ENCODE results near the gene LRRC28. TPM values are rescaled to one million over a fixed set of nuclear protein-coding genes. Genes with fewer than 3 reads are reported as not detected.
A peak's percentile ranks its signal among the peaks of the same experiment; 100 is the strongest.

LRRC28 gene
- total RNA-seq, 2 donors from 2014 or later: 21.3 to 27.7 TPM

- ATAC-seq: no peak
- no peak overlapping the region for H3K27ac Mint-ChIP-seq
- no peaks in the 10 kb centered on the region for H3K9me3 Mint-ChIP-seq
- no peaks in the 10 kb centered on the region for H3K36me3 Mint-ChIP-seq
- peak in 1 of 2 donors; percentile 37 for DNase-seq (ENCODE audit: low spot score in 2 of 2)
Measured at GRCh38 chr15:99437315-99438223, 186.3 kb downstream of the LRRC28 start.

GRCh38 chr15:99438224-99438585 is 186.9 kb downstream of the LRRC28 start:
- no peaks in the 10 kb centered on the region for H3K9me3 Mint-ChIP-seq
- DNase-seq (ENCODE audit: low spot score in 2 of 2) (no peak), ATAC-seq (no peak)
- no peaks in the 10 kb centered on the region for H3K36me3 Mint-ChIP-seq
- H3K27ac Mint-ChIP-seq: no peak overlapping the region

GRCh38 chr15:99438691-99439523 is 187.6 kb downstream of the LRRC28 start:
- H3K9me3 Mint-ChIP-seq: no peaks in the 10 kb centered on the region
- peak overlapping the region in 1 of 2 donors; percentile 72 for H3K27ac Mint-ChIP-seq
- peak; percentile 2 to 26 for DNase-seq (ENCODE audit: low spot score in 2 of 2)
- H3K36me3 Mint-ChIP-seq: no peaks in the 10 kb centered on the region
- peak in 1 of 2 donors; percentile 14 for ATAC-seq

GRCh38 chr15:99439524-99439835 is 188.2 kb downstream of the LRRC28 start:
- Mint-ChIP-seq H3K36me3 (no peaks in the 10 kb centered on the region), H3K27ac (no peak overlapping the region), H3K9me3 (no peaks in the 10 kb centered on the region)
- ATAC-seq (no peak), DNase-seq (ENCODE audit: low spot score in 2 of 2) (peak in 1 of 2 donors; percentile 47)

- ATAC-seq: no peak
- Mint-ChIP-seq H3K27ac (no peak overlapping the region), H3K36me3 (no peaks in the 10 kb centered on the region), H3K9me3 (no peaks in the 10 kb centered on the region)
- peak; percentile 1 to 52 for DNase-seq (ENCODE audit: low spot score in 2 of 2)
Measured at GRCh38 chr15:99440029-99440428, 188.7 kb downstream of the LRRC28 start.

Other genes starting within 250 kb of the LRRC28 start
- gene PGPEP1L, start 243.7 kb upstream of the LRRC28 start, total RNA-seq: not detected
- under 1 TPM; 0.16 to 0.43 TPM for gene SYNM, start 146.4 kb upstream of the LRRC28 start, total RNA-seq
- gene TTC23, start 1.9 kb upstream of the LRRC28 start, total RNA-seq: 1 to 10 TPM; 3.1 to 3.6 TPM